Neural progenitor cell (in vitro differentiated cells): ENCODE measurements around the gene LAGE3.

ENCODE experiments used
- EZH2 ChIP-seq: fragments of 200-600 bp; sonication (generic); IDR thresholded peaks from 2 replicates; pipeline ENCODE4 v1.6.1; 2017; ENCODE audit warnings: antibody characterized with exemption, mild to moderate bottlenecking, moderate library complexity
- EZH2phosphoT487 ChIP-seq: fragments of 200-600 bp; sonication (generic); IDR thresholded peaks from 2 replicates; pipeline ENCODE4 v1.6.1; 2017; ENCODE audit warnings: antibody characterized with exemption
- TF ChIP-seq, protein P1 (sequence below): fragments of 200-600 bp; sonication (generic); IDR thresholded peaks from 2 replicates; pipeline ENCODE4 v1.5.1; 2017; ENCODE audit warnings: antibody characterized with exemption, mild to moderate bottlenecking

GRCh38 chrX:154443479-154443910 lies 35.6 kb downstream of the LAGE3 start:
- TF ChIP-seq, protein P1, sequence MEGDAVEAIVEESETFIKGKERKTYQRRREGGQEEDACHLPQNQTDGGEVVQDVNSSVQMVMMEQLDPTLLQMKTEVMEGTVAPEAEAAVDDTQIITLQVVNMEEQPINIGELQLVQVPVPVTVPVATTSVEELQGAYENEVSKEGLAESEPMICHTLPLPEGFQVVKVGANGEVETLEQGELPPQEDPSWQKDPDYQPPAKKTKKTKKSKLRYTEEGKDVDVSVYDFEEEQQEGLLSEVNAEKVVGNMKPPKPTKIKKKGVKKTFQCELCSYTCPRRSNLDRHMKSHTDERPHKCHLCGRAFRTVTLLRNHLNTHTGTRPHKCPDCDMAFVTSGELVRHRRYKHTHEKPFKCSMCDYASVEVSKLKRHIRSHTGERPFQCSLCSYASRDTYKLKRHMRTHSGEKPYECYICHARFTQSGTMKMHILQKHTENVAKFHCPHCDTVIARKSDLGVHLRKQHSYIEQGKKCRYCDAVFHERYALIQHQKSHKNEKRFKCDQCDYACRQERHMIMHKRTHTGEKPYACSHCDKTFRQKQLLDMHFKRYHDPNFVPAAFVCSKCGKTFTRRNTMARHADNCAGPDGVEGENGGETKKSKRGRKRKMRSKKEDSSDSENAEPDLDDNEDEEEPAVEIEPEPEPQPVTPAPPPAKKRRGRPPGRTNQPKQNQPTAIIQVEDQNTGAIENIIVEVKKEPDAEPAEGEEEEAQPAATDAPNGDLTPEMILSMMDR: no peak
- TF ChIP-seq EZH2 (no peak), EZH2phosphoT487 (no peak)
